B cell (primary cell): ENCODE results near the gene SLC25A18.

Source experiments
- EZH2 ChIP-seq: IDR thresholded peaks from 2 replicates; pipeline ENCODE4 v1.6.1; 2012; ENCODE audit warnings: borderline replicate concordance, low read depth, mild to moderate bottlenecking, moderate library complexity, low read length; ENCODE audit not compliant: insufficient read depth, poor library complexity, severe bottlenecking
- TF ChIP-seq, protein P1 (sequence below): fragments of 200-600 bp; IDR thresholded peaks from one replicate; pipeline ENCODE4 v1.8.0; 2022; ENCODE audit warnings: antibody characterized with exemption, mild to moderate bottlenecking

DNA sequence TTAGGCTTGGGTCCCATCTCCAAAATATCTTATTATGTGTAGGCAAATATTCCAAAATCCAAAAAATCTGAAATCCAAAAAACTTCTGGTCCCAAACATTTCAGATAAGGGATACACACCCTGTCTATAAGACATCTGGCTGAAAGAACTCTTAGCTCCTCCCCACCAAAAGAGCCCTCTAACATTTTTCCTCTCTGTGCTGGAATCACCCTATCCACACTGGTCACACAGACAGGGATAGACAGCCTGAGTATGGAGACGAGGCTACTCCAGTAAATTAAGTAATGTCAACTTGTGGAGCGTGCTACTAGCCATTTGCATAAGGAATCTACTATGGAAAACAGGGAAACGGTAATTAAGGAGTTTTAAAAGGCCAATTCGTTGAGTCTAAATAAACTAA, 40.4 kb downstream of the SLC25A18 start:
- TF ChIP-seq, protein P1, sequence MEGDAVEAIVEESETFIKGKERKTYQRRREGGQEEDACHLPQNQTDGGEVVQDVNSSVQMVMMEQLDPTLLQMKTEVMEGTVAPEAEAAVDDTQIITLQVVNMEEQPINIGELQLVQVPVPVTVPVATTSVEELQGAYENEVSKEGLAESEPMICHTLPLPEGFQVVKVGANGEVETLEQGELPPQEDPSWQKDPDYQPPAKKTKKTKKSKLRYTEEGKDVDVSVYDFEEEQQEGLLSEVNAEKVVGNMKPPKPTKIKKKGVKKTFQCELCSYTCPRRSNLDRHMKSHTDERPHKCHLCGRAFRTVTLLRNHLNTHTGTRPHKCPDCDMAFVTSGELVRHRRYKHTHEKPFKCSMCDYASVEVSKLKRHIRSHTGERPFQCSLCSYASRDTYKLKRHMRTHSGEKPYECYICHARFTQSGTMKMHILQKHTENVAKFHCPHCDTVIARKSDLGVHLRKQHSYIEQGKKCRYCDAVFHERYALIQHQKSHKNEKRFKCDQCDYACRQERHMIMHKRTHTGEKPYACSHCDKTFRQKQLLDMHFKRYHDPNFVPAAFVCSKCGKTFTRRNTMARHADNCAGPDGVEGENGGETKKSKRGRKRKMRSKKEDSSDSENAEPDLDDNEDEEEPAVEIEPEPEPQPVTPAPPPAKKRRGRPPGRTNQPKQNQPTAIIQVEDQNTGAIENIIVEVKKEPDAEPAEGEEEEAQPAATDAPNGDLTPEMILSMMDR = no peak
- no peak for TF ChIP-seq EZH2
